T47D (cell line): ENCODE data around the gene IFI30.
"Not testable (repeated sequence)": the region's sequence is repeated elsewhere in the genome, so short reads cannot be mapped to it uniquely, and the experiment has no call there.

Experiments used
- DNase-seq, 2 experiments: peaks; one replicate each; pipeline versions ENCODE4 v3.0.0 to v3.0.0-alpha.2; 2011 to 2012; ENCODE audit warnings: low read depth in 1 of 2, low spot score in 1 of 2
- JUND ChIP-seq: IDR thresholded peaks from 2 replicates; pipeline ENCODE4 v1.6.1; 2012; ENCODE audit warnings: low read depth
- in situ Hi-C: cut with HindIII; loops from 2 replicates; pipeline ENCODE4 v1.10.0; 2016; ENCODE audit warnings: low sequenced_read_pairs, low pct_unique_long_range_greater_than_20kb

Gene IFI30

GRCh38 chr19:18156268-18156667 lies 17.3 kb upstream of the IFI30 start:
- TF ChIP-seq JUND, result no peak
- in situ Hi-C loops, result no loop called here
- no peak for DNase-seq

GRCh38 chr19:18156841-18157464 lies 16.7 kb upstream of the IFI30 start:
- no peak for TF ChIP-seq JUND
- in situ Hi-C loops, result no loop called here
- no peak for DNase-seq

GRCh38 chr19:18157465-18158063 lies 16.0 kb upstream of the IFI30 start:
- no peak for DNase-seq
- in situ Hi-C loops, result no loop called here
- no peak for TF ChIP-seq JUND

- TF ChIP-seq JUND, result no peak
- in situ Hi-C loops, result no loop called here
- no peak for DNase-seq
These were observed 15.1 kb upstream of the IFI30 start for GRCh38 chr19:18158467-18158866.

GRCh38 chr19:18159059-18159616 lies 14.5 kb upstream of the IFI30 start:
- DNase-seq, in situ Hi-C loops: not testable (repeated sequence)

- in situ Hi-C loops, result no loop called here
- TF ChIP-seq JUND, result no peak
- no peak for DNase-seq
These were observed 13.8 kb upstream of the IFI30 start for GRCh38 chr19:18159810-18160209.

- no peak for DNase-seq
- in situ Hi-C loops, result no loop called here
These were observed 13.1 kb upstream of the IFI30 start for GRCh38 chr19:18160493-18160970.

GRCh38 chr19:18160971-18161635 lies 12.5 kb upstream of the IFI30 start:
- no peak for TF ChIP-seq JUND
- in situ Hi-C loops, result no loop called here
- DNase-seq, result peak; percentile 76 to 82

More at GRCh38 chr19:18160493-18160970, 13.1 kb upstream of the IFI30 start:
- TF ChIP-seq JUND, result no peak

GRCh38 chr19:18161636-18162002 lies 12.0 kb upstream of the IFI30 start:
- in situ Hi-C loops, result no loop called here
- DNase-seq, result no peak

GRCh38 chr19:18164072-18164471 lies 9.5 kb upstream of the IFI30 start:
- in situ Hi-C loops, result no loop called here
- no peak for DNase-seq
- TF ChIP-seq JUND, result no peak

More at GRCh38 chr19:18161636-18162002, 12.0 kb upstream of the IFI30 start:
- no peak for TF ChIP-seq JUND

GRCh38 chr19:18165794-18166544 lies 7.6 kb upstream of the IFI30 start:
- DNase-seq, result no peak
- TF ChIP-seq JUND, result no peak
- in situ Hi-C loops, result no loop called here

- TF ChIP-seq JUND, result no peak
- in situ Hi-C loops, result no loop called here
- DNase-seq, result no peak
These were observed 6.6 kb upstream of the IFI30 start for GRCh38 chr19:18167011-18167410.
